Neural progenitor cell (in vitro differentiated cells): ENCODE measurements around the gene TTLL5. TPM values are rescaled to one million over a fixed set of nuclear protein-coding genes. Genes with fewer than 3 reads are reported as not detected.

Experiments
- DNase-seq: peaks from one replicate; pipeline ENCODE4 v3.0.0-alpha.2; 2016; ENCODE audit warnings: low spot score
- H2AFZ ChIP-seq: fragments of 200-600 bp; sonication (generic); replicated peaks from 2 replicates; pipeline ENCODE4 v1.6.1; 2016; ENCODE audit warnings: antibody characterized with exemption
- H3F3A ChIP-seq: fragments of 200-600 bp; sonication (generic); 2 replicates; pipeline ENCODE4 v1.6.1; 2016; ENCODE audit warnings: antibody characterized with exemption, low read depth
- H3K27ac ChIP-seq: fragments of 200-600 bp; sonication (generic); 2 replicates; pipeline ENCODE4 v1.5.1; 2016; ENCODE audit warnings: mild to moderate bottlenecking
- H3K27me3 ChIP-seq: fragments of 200-600 bp; sonication (generic); 2 replicates; pipeline ENCODE4 v1.6.1; 2016; ENCODE audit warnings: mild to moderate bottlenecking, moderate library complexity
- H3K36me3 ChIP-seq: fragments of 200-600 bp; sonication (generic); 2 replicates; pipeline ENCODE4 v1.5.1; 2016
- H3K4me1 ChIP-seq: fragments of 200-600 bp; sonication (generic); 2 replicates; pipeline ENCODE4 v1.6.1; 2016; ENCODE audit warnings: mixed run types
- H3K4me2 ChIP-seq: fragments of 200-600 bp; sonication (generic); 2 replicates; pipeline ENCODE4 v1.6.1; 2016
- H3K4me3 ChIP-seq: fragments of 200-600 bp; sonication (generic); 2 replicates; pipeline ENCODE4 v1.5.1; 2016
- H3K79me2 ChIP-seq: fragments of 200-600 bp; sonication (generic); 2 replicates; pipeline ENCODE4 v1.6.1; 2016; ENCODE audit warnings: low read depth
- H3K9ac ChIP-seq: fragments of 200-600 bp; sonication (generic); 2 replicates; pipeline ENCODE4 v1.6.1; 2016
- H3K9me3 ChIP-seq: fragments of 200-600 bp; sonication (generic); 2 replicates; pipeline ENCODE4 v1.5.1; 2016; ENCODE audit warnings: low read depth
- H4K20me1 ChIP-seq: fragments of 200-600 bp; sonication (generic); 2 replicates; pipeline ENCODE4 v1.6.1; 2016; ENCODE audit warnings: low read depth
- H3K27ac Mint-ChIP-seq: 3 replicates; pipeline ENCODE4 v1.8.0; 2021; ENCODE audit warnings: mixed read lengths
- H3K27me3 Mint-ChIP-seq: 2 replicates; pipeline ENCODE4 v1.8.0; 2022; ENCODE audit warnings: low read depth, mild to moderate bottlenecking, inconsistent platforms, moderate library complexity, mixed read lengths; ENCODE audit not compliant: insufficient read depth
- H3K36me3 Mint-ChIP-seq: 3 replicates; pipeline ENCODE4 v1.8.0; 2021; ENCODE audit warnings: mixed read lengths
- H3K4me1 Mint-ChIP-seq: 3 replicates; pipeline ENCODE4 v1.8.0; 2021; ENCODE audit warnings: mixed read lengths
- H3K4me3 Mint-ChIP-seq: 3 replicates; pipeline ENCODE4 v1.8.0; 2021; ENCODE audit warnings: mild to moderate bottlenecking, moderate library complexity, mixed read lengths
- H3K9me3 Mint-ChIP-seq: 3 replicates; pipeline ENCODE4 v1.8.0; 2020; ENCODE audit warnings: mixed read lengths
- CTCF ChIP-seq: fragments of 200-600 bp; sonication (generic); IDR thresholded peaks from 2 replicates; pipeline ENCODE4 v1.5.1; 2017; ENCODE audit warnings: antibody characterized with exemption, mild to moderate bottlenecking
- EZH2 ChIP-seq: fragments of 200-600 bp; sonication (generic); IDR thresholded peaks from 2 replicates; pipeline ENCODE4 v1.6.1; 2017; ENCODE audit warnings: antibody characterized with exemption, mild to moderate bottlenecking, moderate library complexity
- EZH2phosphoT487 ChIP-seq: fragments of 200-600 bp; sonication (generic); IDR thresholded peaks from 2 replicates; pipeline ENCODE4 v1.6.1; 2017; ENCODE audit warnings: antibody characterized with exemption
- total RNA-seq: library from RNA; depleted of rRNA; stranded (reverse); fragments of >200 nt; gene quantifications from 2 replicates; pipeline ENCODE4 v1.2.3, GENCODE V29; 2015; ENCODE audit warnings: low replicate concordance

TTLL5 gene
- total RNA-seq, 1 donor from 2014 or later: 61.4 TPM

DNA sequence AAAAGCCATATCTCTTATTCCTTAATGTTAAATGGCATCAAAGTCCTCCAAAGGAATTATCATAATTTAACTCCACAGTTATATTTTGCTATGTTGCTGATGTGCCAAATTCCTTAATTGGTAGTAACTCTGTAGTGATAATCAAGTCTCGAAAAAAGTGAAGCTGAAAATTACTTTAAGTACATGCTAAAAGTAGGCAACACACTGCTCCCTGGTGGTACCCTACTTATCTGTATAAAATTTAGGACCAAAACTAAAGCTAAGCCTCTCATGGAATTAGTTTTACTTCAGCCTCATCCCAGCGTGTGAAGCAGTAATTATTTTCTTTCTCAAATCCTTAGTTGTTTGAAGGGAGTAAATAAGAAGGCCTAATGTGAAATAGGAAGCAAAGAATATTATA is 132.8 kb downstream of the TTLL5 start:
- Histone ChIP-seq H3K4me2 (no peak overlapping the region), H3K9me3 (no peaks in the 10 kb centered on the region), H3K9ac (no peak overlapping the region), H3K4me3 (no peak overlapping the region), H3K79me2 (no peaks in the 10 kb centered on the region), H2AFZ (no peak overlapping the region), H3K27me3 (no peaks in the 10 kb centered on the region), H3K4me1 (no peaks in the 10 kb centered on the region), H3F3A (no peaks in the 10 kb centered on the region), H3K27ac (no peak overlapping the region), H3K36me3 (peaks cover 12% of the 10 kb centered on the region), H4K20me1 (no peaks in the 10 kb centered on the region)
- Mint-ChIP-seq H3K4me3 (no peak overlapping the region), H3K36me3 (peaks cover 43% of the 10 kb centered on the region), H3K27me3 (no peaks in the 10 kb centered on the region), H3K27ac (no peak overlapping the region), H3K4me1 (no peaks in the 10 kb centered on the region), H3K9me3 (peaks cover 28% of the 10 kb centered on the region)
- no peak for DNase-seq
- no peak for TF ChIP-seq EZH2
- no peak for TF ChIP-seq EZH2phosphoT487
- peak; percentile 10 for TF ChIP-seq CTCF

GRCh38 chr14:75794615-75795038 is 133.6 kb downstream of the TTLL5 start:
- no peak overlapping the region for H3K27ac ChIP-seq
- H3F3A ChIP-seq: no peaks in the 10 kb centered on the region
- no peak overlapping the region for H3K4me2 ChIP-seq
- H3K9ac ChIP-seq: no peak overlapping the region
- H3K9me3 ChIP-seq: no peaks in the 10 kb centered on the region
- DNase-seq: no peak
- no peak overlapping the region for H3K27ac Mint-ChIP-seq
- H3K36me3 ChIP-seq: peaks cover 10% of the 10 kb centered on the region
- no peaks in the 10 kb centered on the region for H3K27me3 ChIP-seq
- no peaks in the 10 kb centered on the region for H3K4me1 Mint-ChIP-seq
- no peaks in the 10 kb centered on the region for H3K4me1 ChIP-seq
- no peak overlapping the region for H3K4me3 ChIP-seq
- H4K20me1 ChIP-seq: no peaks in the 10 kb centered on the region
- no peaks in the 10 kb centered on the region for H3K27me3 Mint-ChIP-seq
- H3K4me3 Mint-ChIP-seq: no peak overlapping the region
- H3K79me2 ChIP-seq: no peaks in the 10 kb centered on the region
- H3K36me3 Mint-ChIP-seq: peaks cover 48% of the 10 kb centered on the region
- TF ChIP-seq EZH2phosphoT487 (no peak), CTCF (no peak)
- no peak overlapping the region for H2AFZ ChIP-seq
- peaks cover 31% of the 10 kb centered on the region for H3K9me3 Mint-ChIP-seq

- peaks cover 8% of the 10 kb centered on the region for H3K36me3 ChIP-seq
- H3K4me3 ChIP-seq: no peak overlapping the region
- H3K4me3 Mint-ChIP-seq: no peak overlapping the region
- H3K9ac ChIP-seq: no peak overlapping the region
- DNase-seq: no peak
- H3K27me3 ChIP-seq: no peaks in the 10 kb centered on the region
- no peak overlapping the region for H2AFZ ChIP-seq
- H3F3A ChIP-seq: peaks cover 13% of the 10 kb centered on the region
- H3K79me2 ChIP-seq: no peaks in the 10 kb centered on the region
- H3K27me3 Mint-ChIP-seq: no peaks in the 10 kb centered on the region
- no peaks in the 10 kb centered on the region for H3K9me3 ChIP-seq
- no peak overlapping the region for H3K27ac Mint-ChIP-seq
- TF ChIP-seq CTCF (peak; percentile 26), EZH2 (no peak), EZH2phosphoT487 (no peak)
- peaks cover 3% of the 10 kb centered on the region for H4K20me1 ChIP-seq
- peaks cover 45% of the 10 kb centered on the region for H3K36me3 Mint-ChIP-seq
- H3K27ac ChIP-seq: no peak overlapping the region
- H3K4me1 ChIP-seq: peaks cover 11% of the 10 kb centered on the region
- H3K4me2 ChIP-seq: no peak overlapping the region
- peaks cover 9% of the 10 kb centered on the region for H3K4me1 Mint-ChIP-seq
- peaks cover 34% of the 10 kb centered on the region for H3K9me3 Mint-ChIP-seq
These were observed 139.7 kb downstream of the TTLL5 start for GRCh38 chr14:75800792-75801191.
